K562 (cell line): ENCODE results near the gene CCDC70. TPM values are rescaled to one million over a fixed set of nuclear protein-coding genes. Genes with fewer than 3 reads are reported as not detected.

ENCODE experiments used
- BRD4 ChIP-seq: fragments of 200-600 bp; sonication (generic); IDR thresholded peaks from 2 replicates; pipeline ENCODE4 v1.6.1; 2017; ENCODE audit warnings: inconsistent platforms
- CBFA2T2 ChIP-seq: fragments of 450-650 bp; conservative IDR thresholded peaks from 2 replicates; pipeline ENCODE4 v1.6.1; 2017; ENCODE audit warnings: mild to moderate bottlenecking
- CEBPB ChIP-seq: fragments of 450-650 bp; IDR thresholded peaks from 2 replicates; pipeline ENCODE4 v1.6.1; 2016; ENCODE audit warnings: missing genetic modification characterization, missing compliant biosample characterization
- FOXJ2 ChIP-seq: fragments of 200-800 bp; sonication (Bioruptor generic); IDR thresholded peaks from 2 replicates; pipeline ENCODE4 v1.6.1; 2016; ENCODE audit warnings: missing genetic modification characterization, missing compliant biosample characterization
- HDAC8 ChIP-seq: fragments of 450-650 bp; IDR thresholded peaks from 2 replicates; pipeline ENCODE4 v1.6.1; 2016; ENCODE audit warnings: mild to moderate bottlenecking, missing genetic modification characterization, moderate library complexity, missing compliant biosample characterization
- HES1 ChIP-seq: fragments of 450-650 bp; IDR thresholded peaks from 2 replicates; pipeline ENCODE4 v1.6.1; 2016; ENCODE audit warnings: low read depth, mild to moderate bottlenecking, moderate library complexity
- HMBOX1 ChIP-seq: sonication (generic); IDR thresholded peaks from 2 replicates; pipeline ENCODE4 v1.6.1; 2016
- MCM2 ChIP-seq: fragments of 450-650 bp; IDR thresholded peaks from 2 replicates; pipeline ENCODE4 v1.6.1; 2017; ENCODE audit warnings: low read depth, mild to moderate bottlenecking
- MYNN ChIP-seq, 2 experiments: sonication (generic); formaldehyde crosslinking in 1 of 2; IDR thresholded peaks; 2 replicates each; pipeline versions ENCODE4 v1.5.0 to v1.6.1; 2016 to 2020; ENCODE audit warnings: antibody characterized with exemption in 1 of 2, missing genetic modification reagents in 1 of 2
- PHF20 ChIP-seq: fragments of 450-650 bp; IDR thresholded peaks from 2 replicates; pipeline ENCODE4 v1.6.1; 2018; ENCODE audit not compliant: partially characterized antibody
- SETDB1 ChIP-seq: IDR thresholded peaks from one replicate; pipeline ENCODE4 v1.6.1; 2012; ENCODE audit warnings: low read length, control low read depth, inconsistent platforms
- TEAD2 ChIP-seq: fragments of 450-650 bp; IDR thresholded peaks from 2 replicates; pipeline ENCODE4 v1.6.1; 2016; ENCODE audit warnings: missing genetic modification characterization, control low read depth, missing compliant biosample characterization
- U2AF1 ChIP-seq: fragments of 200-400 bp; formaldehyde crosslinking; optimal IDR thresholded peaks from 2 replicates; pipeline ENCODE3; 2017; ENCODE audit warnings: mild to moderate bottlenecking, low read depth, low read length, moderate library complexity
- YBX1 ChIP-seq: fragments of 450-650 bp; IDR thresholded peaks from 2 replicates; pipeline ENCODE4 v1.7.1; 2016; ENCODE audit warnings: mild to moderate bottlenecking
- ZFP1 ChIP-seq: fragments of 450-650 bp; formaldehyde crosslinking; IDR thresholded peaks from 2 replicates; pipeline ENCODE4 v1.4.0; 2020; ENCODE audit warnings: mild to moderate bottlenecking, mixed read lengths
- ZNF175 ChIP-seq: fragments of 200-800 bp; sonication (Bioruptor generic); IDR thresholded peaks from 2 replicates; pipeline ENCODE4 v1.6.1; 2016; ENCODE audit warnings: low read depth, mild to moderate bottlenecking, missing genetic modification characterization, missing compliant biosample characterization
- ZNF224 ChIP-seq: sonication (generic); formaldehyde crosslinking; IDR thresholded peaks from 2 replicates; pipeline ENCODE4 v1.8.0; 2022; ENCODE audit warnings: mild to moderate bottlenecking, missing genetic modification reagents
- ZNF316 ChIP-seq: fragments of 450-650 bp; IDR thresholded peaks from 2 replicates; pipeline ENCODE4 v1.6.1; 2016
- polyA plus RNA-seq, 8 experiments: library from polyadenylated mRNA; depleted of rRNA in 4 of 8; stranded (reverse) in 5 of 8; unstranded in 3 of 8; fragments of >200 nt; fragmentation: Nextera tagmentation in 2 of 8; fragmentation: Illumina TruSeq in 1 of 8; extraction: Ambion mirVana in 2 of 8; extraction: Trizol in 1 of 8; gene quantifications; 2 replicates each; pipeline versions ENCODE4 v1.2.1 to v1.2.3, GENCODE V29; 2011 to 2014; ENCODE audit warnings: inconsistent platforms in 1 of 8, missing spikeins in 1 of 8
- total RNA-seq, 7 experiments: library from RNA; depleted of rRNA in 6 of 7; stranded (reverse); fragments of >200 nt in 6 of 7; fragmentation: Illumina TruSeq in 2 of 7; extraction: Trizol in 2 of 7; gene quantifications; 2 replicates each; pipeline versions ENCODE4 v1.2.1 to v1.2.3, GENCODE V29; 2011 to 2021; ENCODE audit warnings: low replicate concordance in 1 of 7
- TF ChIP-seq, protein P1 (sequence below), 2 experiments: fragments of 450-650 bp in 1 of 2; IDR thresholded peaks; 2 replicates each; pipeline ENCODE4 v1.6.1; 2011 to 2017; ENCODE audit warnings: low read depth in 2 of 2, antibody characterized with exemption in 1 of 2, borderline replicate concordance in 1 of 2, low read length in 1 of 2, mild to moderate bottlenecking in 1 of 2, mixed read lengths in 1 of 2; ENCODE audit not compliant: control insufficient read depth in 1 of 2
- TF ChIP-seq, protein P2 (sequence below): sonication (generic); formaldehyde crosslinking; IDR thresholded peaks from 2 replicates; pipeline ENCODE4 v1.8.1; 2023; ENCODE audit warnings: missing genetic modification reagents, mild to moderate bottlenecking, borderline replicate concordance

The CCDC70 gene
- total and polyA plus RNA-seq, 9 of the 15 experiments (the other 6 are each of a cell fraction or from before 2014, with no cell fraction given), result not detected

GRCh38 chr13:51856027-51856736 is 5.6 kb upstream of the CCDC70 start (continued):
- TF ChIP-seq ZNF175 (peak; percentile 56; the same call in 1 of the 2 replicates), BRD4 (no peak), YBX1 (no peak), MCM2 (no peak), HMBOX1 (no peak), U2AF1 (no peak), ZNF316 (no peak), HES1 (peak; percentile 82), PHF20 (no peak), FOXJ2 (tag) (no peak), TEAD2 (tag) (no peak), ZNF224 (CRISPR knock-in tag) (no peak), MYNN (IDR thresholded peaks at IDR 0.05) (no peak), MYNN (CRISPR knock-in tag; IDR thresholded peaks at IDR 0.05) (no peak), ZFP1 (no peak), HDAC8 (tag) (no peak), CBFA2T2 (no peak), SETDB1 (no peak), CEBPB (no peak)
- TF ChIP-seq, protein P1, sequence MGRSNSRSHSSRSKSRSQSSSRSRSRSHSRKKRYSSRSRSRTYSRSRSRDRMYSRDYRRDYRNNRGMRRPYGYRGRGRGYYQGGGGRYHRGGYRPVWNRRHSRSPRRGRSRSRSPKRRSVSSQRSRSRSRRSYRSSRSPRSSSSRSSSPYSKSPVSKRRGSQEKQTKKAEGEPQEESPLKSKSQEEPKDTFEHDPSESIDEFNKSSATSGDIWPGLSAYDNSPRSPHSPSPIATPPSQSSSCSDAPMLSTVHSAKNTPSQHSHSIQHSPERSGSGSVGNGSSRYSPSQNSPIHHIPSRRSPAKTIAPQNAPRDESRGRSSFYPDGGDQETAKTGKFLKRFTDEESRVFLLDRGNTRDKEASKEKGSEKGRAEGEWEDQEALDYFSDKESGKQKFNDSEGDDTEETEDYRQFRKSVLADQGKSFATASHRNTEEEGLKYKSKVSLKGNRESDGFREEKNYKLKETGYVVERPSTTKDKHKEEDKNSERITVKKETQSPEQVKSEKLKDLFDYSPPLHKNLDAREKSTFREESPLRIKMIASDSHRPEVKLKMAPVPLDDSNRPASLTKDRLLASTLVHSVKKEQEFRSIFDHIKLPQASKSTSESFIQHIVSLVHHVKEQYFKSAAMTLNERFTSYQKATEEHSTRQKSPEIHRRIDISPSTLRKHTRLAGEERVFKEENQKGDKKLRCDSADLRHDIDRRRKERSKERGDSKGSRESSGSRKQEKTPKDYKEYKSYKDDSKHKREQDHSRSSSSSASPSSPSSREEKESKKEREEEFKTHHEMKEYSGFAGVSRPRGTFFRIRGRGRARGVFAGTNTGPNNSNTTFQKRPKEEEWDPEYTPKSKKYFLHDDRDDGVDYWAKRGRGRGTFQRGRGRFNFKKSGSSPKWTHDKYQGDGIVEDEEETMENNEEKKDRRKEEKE (IDR thresholded peaks at IDR 0.05; ENCODE audit: borderline replicate concordance in 1 of 2, control insufficient read depth in 1 of 2, low read depth in 2 of 2, low read length in 1 of 2), result no peak
- TF ChIP-seq, protein P2, sequence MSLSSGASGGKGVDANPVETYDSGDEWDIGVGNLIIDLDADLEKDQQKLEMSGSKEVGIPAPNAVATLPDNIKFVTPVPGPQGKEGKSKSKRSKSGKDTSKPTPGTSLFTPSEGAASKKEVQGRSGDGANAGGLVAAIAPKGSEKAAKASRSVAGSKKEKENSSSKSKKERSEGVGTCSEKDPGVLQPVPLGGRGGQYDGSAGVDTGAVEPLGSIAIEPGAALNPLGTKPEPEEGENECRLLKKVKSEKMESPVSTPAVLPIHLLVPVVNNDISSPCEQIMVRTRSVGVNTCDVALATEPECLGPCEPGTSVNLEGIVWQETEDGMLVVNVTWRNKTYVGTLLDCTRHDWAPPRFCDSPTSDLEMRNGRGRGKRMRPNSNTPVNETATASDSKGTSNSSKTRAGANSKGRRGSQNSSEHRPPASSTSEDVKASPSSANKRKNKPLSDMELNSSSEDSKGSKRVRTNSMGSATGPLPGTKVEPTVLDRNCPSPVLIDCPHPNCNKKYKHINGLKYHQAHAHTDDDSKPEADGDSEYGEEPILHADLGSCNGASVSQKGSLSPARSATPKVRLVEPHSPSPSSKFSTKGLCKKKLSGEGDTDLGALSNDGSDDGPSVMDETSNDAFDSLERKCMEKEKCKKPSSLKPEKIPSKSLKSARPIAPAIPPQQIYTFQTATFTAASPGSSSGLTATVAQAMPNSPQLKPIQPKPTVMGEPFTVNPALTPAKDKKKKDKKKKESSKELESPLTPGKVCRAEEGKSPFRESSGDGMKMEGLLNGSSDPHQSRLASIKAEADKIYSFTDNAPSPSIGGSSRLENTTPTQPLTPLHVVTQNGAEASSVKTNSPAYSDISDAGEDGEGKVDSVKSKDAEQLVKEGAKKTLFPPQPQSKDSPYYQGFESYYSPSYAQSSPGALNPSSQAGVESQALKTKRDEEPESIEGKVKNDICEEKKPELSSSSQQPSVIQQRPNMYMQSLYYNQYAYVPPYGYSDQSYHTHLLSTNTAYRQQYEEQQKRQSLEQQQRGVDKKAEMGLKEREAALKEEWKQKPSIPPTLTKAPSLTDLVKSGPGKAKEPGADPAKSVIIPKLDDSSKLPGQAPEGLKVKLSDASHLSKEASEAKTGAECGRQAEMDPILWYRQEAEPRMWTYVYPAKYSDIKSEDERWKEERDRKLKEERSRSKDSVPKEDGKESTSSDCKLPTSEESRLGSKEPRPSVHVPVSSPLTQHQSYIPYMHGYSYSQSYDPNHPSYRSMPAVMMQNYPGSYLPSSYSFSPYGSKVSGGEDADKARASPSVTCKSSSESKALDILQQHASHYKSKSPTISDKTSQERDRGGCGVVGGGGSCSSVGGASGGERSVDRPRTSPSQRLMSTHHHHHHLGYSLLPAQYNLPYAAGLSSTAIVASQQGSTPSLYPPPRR (CRISPR knock-in tag), result no peak
